Measurements from ENCODE around the gene CDK5.

- no peak for TF ChIP-seq REST (IDR thresholded peaks at IDR 0.05; ENCODE audit: insufficient read depth in 1 of 2, low read depth in 2 of 2, low read length in 2 of 2)
- TF ChIP-seq TAF1 (IDR thresholded peaks at IDR 0.05; ENCODE audit: borderline replicate concordance, insufficient read depth, low read length): no peak
- TF ChIP-seq POLR2AphosphoS5 (IDR thresholded peaks at IDR 0.05; ENCODE audit: low read depth, low read length): no peak
- no peak for TF ChIP-seq SIN3A (IDR thresholded peaks at IDR 0.05; ENCODE audit: borderline replicate concordance, insufficient read depth, low read length)
- no peak for TF ChIP-seq FOXP2 (optimal IDR thresholded peaks at IDR 0.05; ENCODE audit: borderline replicate concordance, extremely low read depth, extremely low read length, insufficient read depth)
Measured at GRCh38 chr7:151068069-151068773, 10.5 kb upstream of the CDK5 start.
